ENCODE measurements around the gene SOS1. TPM values are rescaled to one million over a fixed set of nuclear protein-coding genes. Genes with fewer than 3 reads are reported as not detected.

SOS1 gene
- total RNA-seq, 1 donor from 2014 or later, result 28.5 TPM

- Mint-ChIP-seq H3K27me3 (ENCODE audit: insufficient read depth, low read depth) (no peaks in the 10 kb centered on the region), H3K4me1 (peaks cover 20% of the 10 kb centered on the region), H3K36me3 (peaks cover 15% of the 10 kb centered on the region), H3K9me3 (peaks cover 6% of the 10 kb centered on the region), H3K27ac (peak overlapping the region; percentile 76), H3K4me3 (no peak overlapping the region)
- H3K4me1 ChIP-seq, result peaks cover 19% of the 10 kb centered on the region
- H3K4me3 ChIP-seq, result peak overlapping the region; percentile 12
- H3K79me2 ChIP-seq (ENCODE audit: low read depth), result peaks cover 98% of the 10 kb centered on the region
- H3K27ac ChIP-seq, result peak overlapping the region; percentile 85
- no peaks in the 10 kb centered on the region for H3K27me3 ChIP-seq
- peaks cover 17% of the 10 kb centered on the region for H3F3A ChIP-seq (ENCODE audit: low read depth)
- no peaks in the 10 kb centered on the region for H3K9me3 ChIP-seq (ENCODE audit: low read depth)
- H2AFZ ChIP-seq (replicated peaks), result no peak overlapping the region
- no peak for DNase-seq (ENCODE audit: low spot score)
- no peaks in the 10 kb centered on the region for H3K36me3 ChIP-seq
- peaks cover 56% of the 10 kb centered on the region for H4K20me1 ChIP-seq (ENCODE audit: low read depth)
- TF ChIP-seq EZH2phosphoT487 (IDR thresholded peaks at IDR 0.05) (no peak), EZH2 (IDR thresholded peaks at IDR 0.05) (no peak), CTCF (IDR thresholded peaks at IDR 0.05) (no peak)
- peak overlapping the region; percentile 64 for H3K4me2 ChIP-seq
- no peak overlapping the region for H3K9ac ChIP-seq
These were observed 13.1 kb downstream of the SOS1 start for GRCh38 chr2:39107724-39108273.

GRCh38 chr2:39107156-39107555 is 13.7 kb downstream of the SOS1 start:
- peaks cover 49% of the 10 kb centered on the region for H4K20me1 ChIP-seq (ENCODE audit: low read depth)

GRCh38 chr2:39099870-39100728 is 20.8 kb downstream of the SOS1 start:
- Histone ChIP-seq H4K20me1 (ENCODE audit: low read depth) (peaks cover 25% of the 10 kb centered on the region), H3K36me3 (no peaks in the 10 kb centered on the region), H3K9ac (no peak overlapping the region), H2AFZ (replicated peaks) (no peak overlapping the region), H3K27me3 (no peaks in the 10 kb centered on the region), H3K27ac (no peak overlapping the region), H3K9me3 (ENCODE audit: low read depth) (no peaks in the 10 kb centered on the region), H3F3A (ENCODE audit: low read depth) (no peaks in the 10 kb centered on the region), H3K79me2 (ENCODE audit: low read depth) (peaks cover 100% of the 10 kb centered on the region), H3K4me1 (no peaks in the 10 kb centered on the region), H3K4me2 (no peak overlapping the region), H3K4me3 (no peak overlapping the region)
- H3K36me3 Mint-ChIP-seq, result peaks cover 29% of the 10 kb centered on the region
- no peak overlapping the region for H3K27ac Mint-ChIP-seq
- no peaks in the 10 kb centered on the region for H3K27me3 Mint-ChIP-seq (ENCODE audit: insufficient read depth, low read depth)
- no peak for DNase-seq (ENCODE audit: low spot score)
- no peaks in the 10 kb centered on the region for H3K4me1 Mint-ChIP-seq
- no peak overlapping the region for H3K4me3 Mint-ChIP-seq
- TF ChIP-seq EZH2 (IDR thresholded peaks at IDR 0.05), result no peak
- no peak for TF ChIP-seq EZH2phosphoT487 (IDR thresholded peaks at IDR 0.05)
- no peak for TF ChIP-seq CTCF (IDR thresholded peaks at IDR 0.05)
- peaks cover 6% of the 10 kb centered on the region for H3K9me3 Mint-ChIP-seq

More at GRCh38 chr2:39107156-39107555, 13.7 kb downstream of the SOS1 start:
- Histone ChIP-seq H3K9ac (no peak overlapping the region), H3K27ac (peak overlapping the region; percentile 85), H2AFZ (replicated peaks) (no peak overlapping the region), H3K4me3 (peak overlapping the region; percentile 12), H3K79me2 (ENCODE audit: low read depth) (peaks cover 99% of the 10 kb centered on the region), H3K4me2 (peak overlapping the region; percentile 64), H3K9me3 (ENCODE audit: low read depth) (no peaks in the 10 kb centered on the region), H3F3A (ENCODE audit: low read depth) (peaks cover 17% of the 10 kb centered on the region), H3K27me3 (no peaks in the 10 kb centered on the region), H3K36me3 (no peaks in the 10 kb centered on the region), H3K4me1 (peaks cover 19% of the 10 kb centered on the region)
- H3K4me1 Mint-ChIP-seq, result peaks cover 20% of the 10 kb centered on the region
- TF ChIP-seq EZH2 (IDR thresholded peaks at IDR 0.05) (no peak), CTCF (IDR thresholded peaks at IDR 0.05) (no peak), EZH2phosphoT487 (IDR thresholded peaks at IDR 0.05) (no peak)
- H3K9me3 Mint-ChIP-seq, result peaks cover 6% of the 10 kb centered on the region
- peaks cover 14% of the 10 kb centered on the region for H3K36me3 Mint-ChIP-seq
- peak overlapping the region; percentile 21 for H3K4me3 Mint-ChIP-seq
- DNase-seq (ENCODE audit: low spot score), result peak; percentile 55
- peak overlapping the region; percentile 80 for H3K27ac Mint-ChIP-seq
- H3K27me3 Mint-ChIP-seq (ENCODE audit: insufficient read depth, low read depth), result no peaks in the 10 kb centered on the region

Measured in neural progenitor cell (in vitro differentiated cells).